Measurements from ENCODE around the gene E2F3. TPM values are rescaled to one million over a fixed set of nuclear protein-coding genes. Genes with fewer than 3 reads are reported as not detected.

E2F3 gene
- total and polyA plus RNA-seq, 10 of the 15 experiments (the other 5 are each of a cell fraction or from before 2014, with no cell fraction given): 5.1 to 16.8 (median 10.6) TPM

- TF ChIP-seq POLR2AphosphoS2 (IDR thresholded peaks at IDR 0.05; ENCODE audit: low read depth, low read length) (no peak), SPI1 (IDR thresholded peaks at IDR 0.05; ENCODE audit: borderline replicate concordance, insufficient read depth, low read depth, low read length) (no peak), POLR2AphosphoS5 (IDR thresholded peaks at IDR 0.05; ENCODE audit: low read length) (no peak)
Observed at GRCh38 chr6:20474874-20475542, 73.3 kb downstream of the E2F3 start (continued).

GRCh38 chr6:20476501-20477043 is 74.9 kb downstream of the E2F3 start:
- ATAC-seq: no peak
- H4K20me1 ChIP-seq (ENCODE audit: control insufficient read depth, insufficient read depth): no peaks in the 10 kb centered on the region
- ChIA-PET CTCF (no interaction called here), SMC1A (ENCODE audit: uncharacterized antibody, unreplicated experiment) (interaction anchor here (1.3 to 1.7 kb wide), 2 partner anchors 47 to 72 kb away, joined by 3 to 5 read pairs; no protein-coding TSS in a partner anchor), RAD21 (ENCODE audit: unreplicated experiment) (no interaction called here), POLR2A (no interaction called here)
- DNase-seq (ENCODE audit: low read depth, low spot score): no peak
- no peak for FAIRE-seq
- no peak overlapping the region for H3K9ac ChIP-seq (ENCODE audit: control insufficient read depth, insufficient read depth, low read length)
- WGBS (ENCODE audit: insufficient coverage, insufficient replicate concordance, low lambda C conversion rate, missing lambda C conversion rate): 93% methylated on average over 6 of the region's 6 CpGs
- TF ChIP-seq HDAC6 (IDR thresholded peaks at IDR 0.05; ENCODE audit: unreplicated experiment) (no peak), GATAD2B (conservative IDR thresholded peaks at IDR 0.05; ENCODE audit: low read depth) (no peak), PML (IDR thresholded peaks at IDR 0.05; ENCODE audit: low read length) (no peak), ATF3 (IDR thresholded peaks at IDR 0.05; ENCODE audit: borderline replicate concordance, extremely low read depth, low read depth, low read length) (no peak), IRF3 (IDR thresholded peaks at IDR 0.05) (no peak), RCOR1 (conservative IDR thresholded peaks at IDR 0.05; ENCODE audit: low read depth, low read length) (no peak), HCFC1 (IDR thresholded peaks at IDR 0.05; ENCODE audit: low read length) (no peak), ZNF24 (IDR thresholded peaks at IDR 0.05) (no peak), ZBTB4 (CRISPR knock-in tag; IDR thresholded peaks at IDR 0.05) (no peak), POU2F2 (IDR thresholded peaks at IDR 0.05; ENCODE audit: borderline replicate concordance, low read depth, low read length) (no peak), ZNF274 (IDR thresholded peaks at IDR 0.05; ENCODE audit: insufficient read depth, insufficient read length) (no peak)
- no peak overlapping the region for H3K27ac ChIP-seq (ENCODE audit: control insufficient read depth, insufficient read depth)
- BruUV-seq (replicated peaks): no TSS peak
- no peaks in the 10 kb centered on the region for H3K9me3 ChIP-seq (replicated peaks; ENCODE audit: control insufficient read depth, insufficient read depth, low read length)
- peaks cover 6 to 10% of the 10 kb centered on the region in 2 experiments; a peak in 3 of 4 replicates for H3K36me3 ChIP-seq (ENCODE audit: control insufficient read depth in 2 of 2, insufficient read depth in 2 of 2, low read length in 1 of 2)
- H2AFZ ChIP-seq (ENCODE audit: control insufficient read depth, low read depth, low read length): no peak overlapping the region
- no peak overlapping the region for H3K4me3 ChIP-seq
- intact Hi-C loops (cut with micrococcal nuclease; ENCODE audit: unreplicated experiment) (no loop called here), in situ Hi-C loops (cut with MboI) (no loop called here)
- H3K79me2 ChIP-seq (ENCODE audit: control insufficient read depth, insufficient read depth, low read length): peaks cover 10% of the 10 kb centered on the region
- no peaks in the 10 kb centered on the region for H3K4me1 ChIP-seq (ENCODE audit: control insufficient read depth, insufficient read depth, low read length)
- H3K4me2 ChIP-seq (ENCODE audit: control insufficient read depth, insufficient read depth): no peak overlapping the region
- H3K27me3 ChIP-seq (replicated peaks in 1 of 2; ENCODE audit: control insufficient read depth in 2 of 2, insufficient read depth in 2 of 2, low read length in 1 of 2): no peaks in the 10 kb centered on the region
